ENCODE results near the gene IFITM5.
A peak's percentile ranks its signal among the peaks of the same experiment; 100 is the strongest.
"Not testable (repeated sequence)": the region's sequence is repeated elsewhere in the genome, so short reads cannot be mapped to it uniquely, and the experiment has no call there.

IFITM5 gene

GRCh38 chr11:293852-294661, 5.3 kb downstream of the IFITM5 start:
- DNase-seq, result no peak

GRCh38 chr11:293271-293851, 6.0 kb downstream of the IFITM5 start:
- DNase-seq, result no peak

DNA sequence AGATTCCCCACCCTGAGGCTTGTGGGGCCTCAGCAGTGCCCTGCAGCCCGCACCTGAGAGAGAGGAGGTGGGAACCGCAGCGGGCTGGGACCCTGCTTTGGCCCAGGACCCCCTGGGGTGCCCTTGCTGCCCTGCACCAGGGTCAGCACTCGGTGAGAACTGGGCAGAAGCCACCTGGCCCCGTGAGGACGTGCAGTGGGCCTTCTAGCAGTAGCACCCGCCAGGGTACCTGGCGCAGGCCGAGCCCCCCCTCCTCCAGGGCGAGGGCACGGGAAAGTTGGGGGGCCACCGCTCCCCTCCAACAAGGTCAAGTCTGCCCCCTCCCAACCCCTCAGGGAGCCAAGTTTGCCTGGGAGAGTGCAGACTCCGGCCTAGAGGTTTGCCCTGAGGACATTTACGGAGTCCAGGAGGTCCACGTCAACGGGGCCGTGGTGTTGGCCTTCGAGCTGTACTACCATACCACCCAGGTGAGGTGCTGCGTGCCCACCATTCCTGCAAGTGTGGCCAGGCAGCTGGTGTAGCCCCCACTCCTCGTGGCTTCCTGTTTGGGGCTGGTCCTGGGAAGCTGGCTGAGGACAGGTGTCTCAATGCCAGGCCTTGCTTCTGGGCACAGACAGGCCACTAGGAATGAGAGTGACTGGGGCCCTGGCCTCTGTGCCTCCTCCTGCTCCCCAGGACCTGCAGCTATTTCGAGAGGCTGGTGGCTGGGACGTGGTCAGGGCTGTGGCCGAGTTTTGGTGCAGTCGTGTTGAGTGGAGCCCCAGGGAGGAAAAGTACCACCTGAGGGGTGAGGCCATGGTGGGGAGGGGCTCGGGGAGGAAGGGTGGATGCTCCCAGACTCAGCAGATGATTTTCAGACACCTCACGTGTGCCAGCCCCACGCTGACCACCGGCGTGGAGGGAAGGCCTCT, 6.9 kb downstream of the IFITM5 start:
- DNase-seq, result no peak

DNA sequence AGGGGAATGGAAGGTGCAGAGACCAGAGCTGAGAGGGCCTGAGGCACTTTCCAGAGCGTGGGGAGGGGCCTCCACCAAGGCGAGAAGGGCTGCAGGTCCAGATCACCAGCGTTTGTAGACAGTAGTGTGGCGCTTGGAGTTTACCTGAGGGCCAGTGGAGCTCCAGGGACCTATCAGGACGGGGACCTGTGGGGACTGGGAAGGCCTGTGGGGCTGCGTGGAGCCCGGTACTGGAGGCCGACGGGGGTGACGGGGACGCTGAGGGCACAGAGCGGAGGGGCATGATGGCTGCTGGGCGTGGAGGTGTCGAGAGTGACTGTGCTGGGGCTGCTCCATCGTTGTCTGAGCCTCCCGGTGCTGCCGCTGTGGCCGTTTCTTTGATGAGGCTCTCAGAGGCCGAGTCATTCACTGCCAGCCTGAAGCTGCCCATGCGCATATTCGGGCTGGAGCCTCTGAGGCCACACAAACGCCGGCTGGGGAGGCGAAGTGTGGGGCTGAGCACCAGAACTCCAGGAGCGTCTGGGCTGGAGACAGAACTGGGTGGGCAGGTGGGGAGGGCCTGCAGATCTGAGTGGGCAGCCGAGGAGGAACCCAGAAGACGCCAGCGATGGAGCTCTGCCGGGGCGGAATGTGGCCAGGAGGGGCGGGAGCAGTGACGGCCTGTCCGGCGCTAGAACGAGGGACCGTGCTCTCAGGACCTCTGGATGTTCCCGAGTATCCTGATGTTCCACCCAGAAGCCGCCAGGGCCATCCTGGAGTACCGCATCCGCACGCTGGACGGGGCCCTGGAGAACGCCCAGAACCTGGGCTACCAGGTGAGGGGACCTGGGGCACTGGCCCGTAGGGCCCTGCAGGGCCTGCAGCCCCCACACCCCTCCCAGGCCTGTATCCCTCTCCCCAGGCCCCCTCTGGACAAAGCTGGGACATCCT, 7.8 kb downstream of the IFITM5 start:
- no peak for DNase-seq

GRCh38 chr11:290621-291231, 8.6 kb downstream of the IFITM5 start:
- no peak for DNase-seq

DNA sequence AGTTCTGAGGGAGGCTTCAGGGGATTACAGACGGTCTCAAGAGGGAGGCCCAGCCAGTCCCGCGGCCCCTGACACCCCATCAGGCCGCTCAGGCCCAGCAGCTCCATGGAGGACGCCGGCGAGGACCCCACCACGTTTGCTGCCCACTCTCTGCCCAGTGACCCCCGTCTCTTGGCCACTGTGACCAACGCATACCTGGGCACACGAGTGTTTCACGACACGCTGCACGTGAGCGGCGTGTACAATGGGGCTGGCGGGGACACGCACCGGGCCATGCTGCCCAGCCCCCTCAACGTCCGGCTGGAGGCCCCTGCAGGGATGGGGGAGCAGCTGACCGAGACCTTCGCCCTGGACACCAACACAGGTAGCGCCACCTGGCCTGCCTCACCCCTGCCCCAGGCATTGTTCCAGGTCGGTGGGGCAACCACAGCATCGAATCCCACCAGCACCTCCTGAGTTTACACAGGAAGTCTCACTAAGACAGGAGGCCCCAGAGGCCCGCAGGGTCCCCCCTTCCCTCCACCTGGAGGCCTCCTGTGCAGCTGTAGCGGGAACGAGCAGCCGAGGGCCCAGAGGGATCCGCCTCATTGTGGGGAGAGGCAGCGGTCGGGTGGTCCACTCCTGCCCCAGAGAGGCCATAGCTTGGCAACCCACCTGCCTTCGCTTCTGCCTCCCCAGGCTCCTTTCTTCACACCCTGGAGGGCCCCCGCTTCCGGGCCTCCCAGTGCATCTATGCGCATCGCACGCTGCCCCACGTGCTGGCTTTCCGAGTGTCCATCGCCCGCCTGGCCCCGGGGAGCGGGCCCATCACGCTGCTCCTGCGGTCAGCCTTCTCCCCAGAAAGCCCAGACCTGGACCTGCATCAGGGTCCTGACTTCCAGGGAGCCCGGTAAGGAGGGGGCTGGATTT, 9.4 kb downstream of the IFITM5 start:
- no peak for DNase-seq

GRCh38 chr11:289398-289711, 10.0 kb downstream of the IFITM5 start:
- DNase-seq, result no peak

- peak; percentile 34 for DNase-seq
Observed at GRCh38 chr11:288478-289397, 10.6 kb downstream of the IFITM5 start, which contains the start of gene PGGHG. Gene PGGHG (plus strand): TSS chr11:289126. CDS start chr11:289817, 691 bp downstream.

- DNase-seq, result no peak
Observed at GRCh38 chr11:287821-288477, 11.4 kb downstream of the IFITM5 start.

DNA sequence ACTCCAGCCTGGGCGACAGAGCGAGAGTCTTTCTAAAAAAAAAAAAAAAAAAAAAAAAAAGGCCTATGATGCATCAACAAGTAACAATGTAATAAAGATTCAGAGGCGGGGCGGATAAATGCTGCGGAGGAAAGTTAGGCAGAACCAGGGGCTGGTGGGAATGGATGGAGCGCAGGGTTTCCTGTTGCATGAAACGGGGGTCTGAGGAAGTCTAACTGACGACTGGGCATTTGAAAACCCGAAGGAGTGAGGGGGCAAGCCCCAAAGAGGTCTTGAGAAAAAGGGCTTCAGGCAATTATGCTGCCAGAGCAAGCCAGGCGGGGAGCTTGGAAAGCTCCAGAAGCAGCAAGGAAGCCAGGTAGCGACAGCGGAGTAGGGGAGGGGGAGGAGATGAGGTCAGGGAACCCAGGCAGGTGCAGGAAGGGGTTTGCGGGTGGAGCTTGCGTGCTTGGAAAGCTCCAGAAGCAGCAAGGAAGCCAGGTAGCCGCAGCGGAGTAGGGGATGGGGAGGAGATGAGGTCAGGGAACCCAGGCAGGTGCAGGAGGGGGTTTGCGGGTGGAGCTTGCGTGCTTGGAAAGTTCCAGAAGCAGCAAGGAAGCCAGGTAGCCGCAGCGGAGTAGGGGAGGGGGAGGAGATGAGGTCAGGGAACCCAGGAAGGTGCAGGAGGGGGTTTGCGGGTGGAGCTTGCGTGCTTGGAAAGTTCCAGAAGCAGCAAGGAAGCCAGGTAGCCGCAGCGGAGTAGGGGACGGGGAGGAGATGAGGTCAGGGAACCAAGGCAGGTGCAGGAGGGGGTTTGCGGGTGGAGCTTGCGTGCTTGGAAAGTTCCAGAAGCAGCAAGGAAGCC, 12.1 kb downstream of the IFITM5 start:
- DNase-seq, result not testable (repeated sequence)

DNA sequence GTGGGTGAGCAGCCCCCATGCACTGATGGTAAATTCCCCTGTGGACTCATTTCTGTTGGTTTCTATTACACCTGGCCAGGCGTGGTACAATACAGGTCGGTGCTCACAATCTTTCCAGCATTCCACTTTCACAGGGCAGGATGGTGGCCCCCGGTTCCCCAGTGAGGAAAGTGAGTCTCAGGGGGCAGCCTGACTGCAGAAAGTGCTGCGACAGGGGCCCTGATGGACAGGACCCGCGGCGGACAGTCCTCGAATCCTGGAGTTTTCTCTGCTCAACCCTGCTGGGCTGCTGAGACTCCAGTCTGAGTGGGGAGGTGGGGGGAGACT, 13.5 kb downstream of the IFITM5 start:
- no peak for DNase-seq

GRCh38 chr11:285021-285893, 14.1 kb downstream of the IFITM5 start:
- no peak for DNase-seq

DNA sequence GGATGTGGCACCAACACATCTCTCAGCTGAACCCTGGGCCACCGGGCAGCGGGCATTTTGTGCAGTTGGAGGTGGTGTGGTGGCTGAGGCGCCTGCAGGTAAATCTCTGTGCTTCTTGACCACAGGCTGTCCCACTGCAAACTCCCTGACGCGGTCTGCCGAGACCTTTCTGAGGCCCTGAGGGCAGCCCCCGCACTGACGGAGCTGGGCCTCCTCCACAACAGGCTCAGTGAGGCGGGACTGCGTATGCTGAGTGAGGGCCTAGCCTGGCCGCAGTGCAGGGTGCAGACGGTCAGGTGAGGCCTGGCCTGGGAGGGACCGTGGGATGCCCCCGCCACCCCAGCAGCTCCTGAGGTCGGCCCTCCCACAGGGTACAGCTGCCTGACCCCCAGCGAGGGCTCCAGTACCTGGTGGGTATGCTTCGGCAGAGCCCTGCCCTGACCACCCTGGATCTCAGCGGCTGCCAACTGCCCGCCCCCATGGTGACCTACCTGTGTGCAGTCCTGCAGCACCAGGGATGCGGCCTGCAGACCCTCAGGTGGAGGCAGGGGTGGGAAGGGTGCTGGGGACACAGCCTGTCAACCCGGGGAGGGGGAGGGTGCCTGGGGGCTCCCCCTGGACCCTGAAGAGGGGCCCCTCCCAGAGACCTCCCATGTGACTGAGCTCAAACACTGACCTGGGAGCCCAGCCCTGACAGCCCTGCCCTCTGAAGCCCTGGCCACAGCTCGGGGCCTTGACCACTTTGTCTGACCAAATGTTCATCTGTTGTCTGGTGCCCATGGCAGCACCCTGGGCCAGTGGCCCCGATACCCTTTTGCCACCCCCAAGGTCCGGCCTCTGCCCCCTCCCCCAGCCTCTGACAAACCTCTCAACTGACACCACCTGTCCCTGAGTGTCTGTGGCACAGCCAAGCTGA, 15.0 kb downstream of the IFITM5 start:
- no peak for DNase-seq

GRCh38 chr11:283405-284104, 15.8 kb downstream of the IFITM5 start:
- DNase-seq, result no peak

DNA sequence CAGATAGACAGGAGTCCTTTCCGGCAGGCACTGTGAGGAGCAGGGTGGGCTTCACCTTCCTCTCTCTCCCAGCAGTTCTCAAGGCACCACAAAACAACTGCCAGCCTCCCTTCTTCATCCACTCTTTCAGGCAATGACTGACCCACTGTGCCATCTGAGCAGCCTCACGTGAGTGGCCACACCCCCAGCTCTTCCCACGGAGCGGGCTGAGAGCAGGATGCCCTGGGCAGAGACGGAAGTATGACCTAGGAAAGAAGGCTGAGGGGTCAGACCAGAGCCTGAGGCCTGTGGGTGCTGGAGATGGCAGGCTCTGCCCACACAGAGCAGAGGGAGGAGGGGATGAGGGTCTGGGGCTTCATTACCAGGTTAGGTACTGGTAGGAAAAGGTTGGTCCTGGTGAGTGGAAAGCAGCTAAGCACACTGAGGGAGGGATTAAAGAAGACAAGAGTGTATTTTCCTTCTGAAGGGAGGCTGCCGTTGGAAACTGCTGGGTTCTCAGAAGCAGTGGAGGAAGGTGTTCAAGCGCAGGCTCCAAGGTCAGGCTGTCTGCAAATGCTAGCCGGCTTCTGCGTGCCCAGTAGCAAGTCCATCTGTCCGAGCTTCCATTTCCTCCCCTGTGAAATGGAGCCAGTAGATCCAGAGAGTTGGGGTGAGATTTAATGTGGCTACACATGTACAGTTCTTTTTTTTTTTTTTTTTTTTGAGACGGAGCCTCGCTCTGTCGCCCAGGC, 16.5 kb downstream of the IFITM5 start:
- DNase-seq, result no peak
